ENCODE results near the gene BSDC1.

The BSDC1 gene

DNA sequence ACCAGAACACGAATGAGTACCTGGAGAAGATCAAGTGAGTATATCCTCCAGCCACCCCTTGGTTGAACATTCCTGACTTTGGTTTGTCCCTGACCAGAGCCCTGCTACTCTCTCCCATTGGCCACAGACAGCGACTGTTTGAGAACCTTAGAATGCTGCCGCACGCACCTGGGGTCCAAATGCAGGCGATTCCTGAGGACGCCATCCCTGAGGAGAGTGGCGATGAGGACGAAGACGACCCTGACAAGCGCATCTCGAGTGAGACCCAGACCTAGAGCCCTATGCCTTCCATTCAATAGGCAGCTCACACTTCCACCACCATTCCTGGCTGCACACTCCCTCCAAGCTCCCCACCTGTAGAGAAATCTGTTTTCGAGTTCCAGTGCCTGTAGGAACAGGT lies 62.7 kb downstream of the BSDC1 start:
- Histone ChIP-seq H2BK5ac (ENCODE audit: low read depth, low read length, poor library complexity) (no peak overlapping the region), H2BK120ac (ENCODE audit: insufficient read depth, low read length, poor library complexity) (no peak overlapping the region), H2BK12ac (ENCODE audit: low read length) (peak overlapping the region; percentile 29), H3K36me3 (ENCODE audit: control insufficient read depth in 1 of 2, insufficient read depth in 2 of 2, low read length in 2 of 2) (peaks cover 47 to 68% of the 10 kb centered on the region in 2 experiments), H3K27me3 (ENCODE audit: insufficient read depth, low read length) (no peaks in the 10 kb centered on the region), H3K23ac (ENCODE audit: low read length) (no peak overlapping the region), H3K4me1 (ENCODE audit: control insufficient read depth in 1 of 2, insufficient read depth in 2 of 2, low read length in 2 of 2) (peaks cover 25 to 28% of the 10 kb centered on the region in 2 experiments), H3K27ac (ENCODE audit: low read depth, low read length) (peak overlapping the region; percentile 82), H2AFZ (ENCODE audit: insufficient read depth, low read length, poor library complexity) (no peak overlapping the region), H3K4me2 (ENCODE audit: low read length) (no peak overlapping the region), H4K12ac (ENCODE audit: low read depth, low read length) (no peak overlapping the region), H3K14ac (ENCODE audit: low read length) (no peak overlapping the region), H3K79me2 (ENCODE audit: control insufficient read depth, insufficient read depth, low read length, poor library complexity) (peaks cover 16% of the 10 kb centered on the region), H4K8ac (ENCODE audit: low read depth, low read length) (no peak overlapping the region), H3K9me3 (ENCODE audit: insufficient read depth, low read depth, low read length) (no peaks in the 10 kb centered on the region), H3K9ac (ENCODE audit: low read length) (no peak overlapping the region), H3K79me1 (ENCODE audit: low read length) (peaks cover 19% of the 10 kb centered on the region), H3K4me3 (ENCODE audit: low read depth, low read length) (no peak overlapping the region), H3K4ac (ENCODE audit: low read depth, low read length) (no peak overlapping the region), H3K18ac (ENCODE audit: low read length) (peak overlapping the region; percentile 39), H2AK5ac (ENCODE audit: low read length) (no peak overlapping the region), H4K91ac (ENCODE audit: low read depth, low read length) (peak overlapping the region; percentile 14)
- no CpG with 5 or more reads among the region's 12 CpGs for WGBS (ENCODE audit: extremely low coverage, insufficient coverage, insufficient read length)
- DNase-seq = no peak

DNA sequence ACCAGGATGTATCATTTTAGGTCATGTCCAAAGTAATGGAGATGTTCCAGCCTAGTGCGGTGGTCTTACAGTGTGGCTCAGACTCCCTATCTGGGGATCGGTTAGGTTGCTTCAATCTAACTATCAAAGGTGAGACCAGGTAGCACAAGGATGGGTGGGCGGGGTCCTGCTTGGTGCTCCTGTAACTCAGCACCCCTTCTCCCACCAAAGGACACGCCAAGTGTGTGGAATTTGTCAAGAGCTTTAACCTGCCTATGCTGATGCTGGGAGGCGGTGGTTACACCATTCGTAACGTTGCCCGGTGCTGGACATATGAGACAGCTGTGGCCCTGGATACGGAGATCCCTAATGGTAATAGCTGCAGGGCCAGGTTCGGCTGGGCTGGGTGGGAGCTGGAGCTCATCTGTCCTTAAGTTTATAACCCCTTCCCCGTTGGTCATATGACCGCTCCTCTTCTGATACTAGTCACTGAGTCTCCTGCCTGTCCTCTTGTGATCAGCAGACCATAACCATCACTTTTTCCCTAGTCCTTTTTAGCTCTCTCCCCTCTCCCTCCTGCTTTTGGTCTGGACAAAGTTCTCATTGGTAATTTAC lies 63.6 kb downstream of the BSDC1 start:
- Histone ChIP-seq H2BK120ac (ENCODE audit: insufficient read depth, low read length, poor library complexity) (no peak overlapping the region), H3K4ac (ENCODE audit: low read depth, low read length) (no peak overlapping the region), H3K36me3 (ENCODE audit: control insufficient read depth in 1 of 2, insufficient read depth in 2 of 2, low read length in 2 of 2) (peaks cover 49 to 68% of the 10 kb centered on the region in 2 experiments), H3K9ac (ENCODE audit: low read length) (no peak overlapping the region), H3K27ac (ENCODE audit: low read depth, low read length) (no peak overlapping the region), H2BK5ac (ENCODE audit: low read depth, low read length, poor library complexity) (no peak overlapping the region), H2BK12ac (ENCODE audit: low read length) (no peak overlapping the region), H4K91ac (ENCODE audit: low read depth, low read length) (no peak overlapping the region), H3K9me3 (ENCODE audit: insufficient read depth, low read depth, low read length) (no peaks in the 10 kb centered on the region), H2AK5ac (ENCODE audit: low read length) (no peak overlapping the region), H3K18ac (ENCODE audit: low read length) (no peak overlapping the region), H3K79me2 (ENCODE audit: control insufficient read depth, insufficient read depth, low read length, poor library complexity) (peaks cover 14% of the 10 kb centered on the region), H4K8ac (ENCODE audit: low read depth, low read length) (no peak overlapping the region), H3K14ac (ENCODE audit: low read length) (no peak overlapping the region), H3K4me1 (ENCODE audit: control insufficient read depth in 1 of 2, insufficient read depth in 2 of 2, low read length in 2 of 2) (peaks cover 23 to 26% of the 10 kb centered on the region in 2 experiments), H3K4me2 (ENCODE audit: low read length) (no peak overlapping the region), H2AFZ (ENCODE audit: insufficient read depth, low read length, poor library complexity) (no peak overlapping the region), H3K79me1 (ENCODE audit: low read length) (peaks cover 14% of the 10 kb centered on the region), H3K4me3 (ENCODE audit: low read depth, low read length) (no peak overlapping the region), H3K27me3 (ENCODE audit: insufficient read depth, low read length) (no peaks in the 10 kb centered on the region), H3K23ac (ENCODE audit: low read length) (no peak overlapping the region), H4K12ac (ENCODE audit: low read depth, low read length) (no peak overlapping the region)
- no CpG with 5 or more reads among the region's 12 CpGs for WGBS (ENCODE audit: extremely low coverage, insufficient coverage, insufficient read length)
- no peak for DNase-seq

DNA sequence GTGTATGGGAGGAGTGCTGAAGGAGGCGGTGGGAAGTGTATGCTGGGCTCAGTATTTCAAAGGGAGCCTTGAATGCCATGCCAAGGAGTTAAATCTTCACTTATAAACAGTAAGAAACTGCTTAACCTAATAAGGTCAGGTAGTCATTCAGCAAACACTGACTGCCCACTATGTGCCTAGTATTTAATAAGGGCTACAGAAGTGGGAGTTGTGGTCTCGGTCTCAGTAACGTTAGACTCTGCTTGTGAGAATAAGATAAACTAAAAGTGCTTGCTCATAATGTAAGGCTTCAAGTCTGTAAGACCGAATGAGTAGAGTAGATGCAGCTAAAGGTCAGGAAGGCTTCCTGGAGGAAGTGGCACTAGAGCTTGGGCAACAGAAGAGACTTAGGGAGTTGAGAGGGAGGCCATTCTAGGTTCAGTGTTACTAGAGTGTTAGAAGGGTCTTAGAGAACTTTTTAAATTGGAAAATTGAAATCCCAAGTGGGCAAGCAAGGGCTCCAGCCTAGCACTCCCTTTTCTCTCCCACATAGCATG lies 64.2 kb downstream of the BSDC1 start:
- H3K4me3 ChIP-seq (ENCODE audit: low read depth, low read length) = no peak overlapping the region
- peaks cover 7% of the 10 kb centered on the region for H3K79me2 ChIP-seq (ENCODE audit: control insufficient read depth, insufficient read depth, low read length, poor library complexity)
- no peaks in the 10 kb centered on the region for H3K27me3 ChIP-seq (ENCODE audit: insufficient read depth, low read length)
- H3K9ac ChIP-seq (ENCODE audit: low read length) = no peak overlapping the region
- no peak overlapping the region for H4K12ac ChIP-seq (ENCODE audit: low read depth, low read length)
- no peak overlapping the region for H3K14ac ChIP-seq (ENCODE audit: low read length)
- no peak overlapping the region for H4K8ac ChIP-seq (ENCODE audit: low read depth, low read length)
- H2BK5ac ChIP-seq (ENCODE audit: low read depth, low read length, poor library complexity) = no peak overlapping the region
- no peak overlapping the region for H3K23ac ChIP-seq (ENCODE audit: low read length)
- H2AFZ ChIP-seq (ENCODE audit: insufficient read depth, low read length, poor library complexity) = no peak overlapping the region
- no peaks in the 10 kb centered on the region for H3K9me3 ChIP-seq (ENCODE audit: insufficient read depth, low read depth, low read length)
- H3K36me3 ChIP-seq (ENCODE audit: control insufficient read depth in 1 of 2, insufficient read depth in 2 of 2, low read length in 2 of 2) = peaks cover 49 to 68% of the 10 kb centered on the region in 2 experiments
- no peak overlapping the region for H3K18ac ChIP-seq (ENCODE audit: low read length)
- no peak overlapping the region for H2AK5ac ChIP-seq (ENCODE audit: low read length)
- WGBS (ENCODE audit: extremely low coverage, insufficient coverage, insufficient read length) = no CpG with 5 or more reads among the region's 4 CpGs
- no peak overlapping the region for H2BK120ac ChIP-seq (ENCODE audit: insufficient read depth, low read length, poor library complexity)
- H3K4ac ChIP-seq (ENCODE audit: low read depth, low read length) = no peak overlapping the region
- no peak overlapping the region for H4K91ac ChIP-seq (ENCODE audit: low read depth, low read length)
- DNase-seq = no peak
- peaks cover 23 to 26% of the 10 kb centered on the region in 2 experiments for H3K4me1 ChIP-seq (ENCODE audit: control insufficient read depth in 1 of 2, insufficient read depth in 2 of 2, low read length in 2 of 2)
- H3K79me1 ChIP-seq (ENCODE audit: low read length) = peaks cover 11% of the 10 kb centered on the region
- H3K27ac ChIP-seq (ENCODE audit: low read depth, low read length) = no peak overlapping the region
- H2BK12ac ChIP-seq (ENCODE audit: low read length) = no peak overlapping the region
- no peak overlapping the region for H3K4me2 ChIP-seq (ENCODE audit: low read length)

DNA sequence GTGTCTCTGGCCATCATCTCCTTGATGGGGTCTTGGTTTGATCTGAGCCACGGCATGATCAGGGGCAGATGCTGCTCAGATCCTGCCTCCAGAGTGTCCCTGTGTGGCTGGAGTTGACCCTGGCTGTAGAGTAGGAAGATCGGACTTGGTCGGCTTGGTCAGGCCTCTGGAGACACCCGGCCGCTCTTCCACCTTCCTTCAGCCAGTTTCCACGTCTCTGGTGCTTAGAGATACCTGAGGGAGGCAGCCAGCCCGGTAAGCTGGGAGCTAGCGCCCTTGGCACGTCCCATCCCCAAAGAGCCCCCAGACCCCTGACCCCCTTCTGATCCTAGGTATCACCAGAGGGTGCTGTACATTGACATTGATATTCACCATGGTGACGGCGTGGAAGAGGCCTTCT lies 67.0 kb downstream of the BSDC1 start:
- no peak overlapping the region for H2AFZ ChIP-seq (ENCODE audit: insufficient read depth, low read length, poor library complexity)
- no peak overlapping the region for H4K91ac ChIP-seq (ENCODE audit: low read depth, low read length)
- no peak overlapping the region for H2AK5ac ChIP-seq (ENCODE audit: low read length)
- H3K27ac ChIP-seq (ENCODE audit: low read depth, low read length) = no peak overlapping the region
- no peak overlapping the region for H2BK5ac ChIP-seq (ENCODE audit: low read depth, low read length, poor library complexity)
- peaks cover 35 to 54% of the 10 kb centered on the region in 2 experiments for H3K36me3 ChIP-seq (ENCODE audit: control insufficient read depth in 1 of 2, insufficient read depth in 2 of 2, low read length in 2 of 2)
- H3K9me3 ChIP-seq (ENCODE audit: insufficient read depth, low read depth, low read length) = no peaks in the 10 kb centered on the region
- no peaks in the 10 kb centered on the region for H3K27me3 ChIP-seq (ENCODE audit: insufficient read depth, low read length)
- peaks cover 3% of the 10 kb centered on the region for H3K79me1 ChIP-seq (ENCODE audit: low read length)
- H3K18ac ChIP-seq (ENCODE audit: low read length) = no peak overlapping the region
- H3K4ac ChIP-seq (ENCODE audit: low read depth, low read length) = no peak overlapping the region
- no peaks in the 10 kb centered on the region for H3K79me2 ChIP-seq (ENCODE audit: control insufficient read depth, insufficient read depth, low read length, poor library complexity)
- no peak overlapping the region for H3K9ac ChIP-seq (ENCODE audit: low read length)
- H3K4me3 ChIP-seq (ENCODE audit: low read depth, low read length) = no peak overlapping the region
- no peak for DNase-seq
- WGBS (ENCODE audit: extremely low coverage, insufficient coverage, insufficient read length) = no CpG with 5 or more reads among the region's 11 CpGs
- no peak overlapping the region for H3K14ac ChIP-seq (ENCODE audit: low read length)
- H2BK120ac ChIP-seq (ENCODE audit: insufficient read depth, low read length, poor library complexity) = no peak overlapping the region
- H3K23ac ChIP-seq (ENCODE audit: low read length) = no peak overlapping the region
- no peak overlapping the region for H4K12ac ChIP-seq (ENCODE audit: low read depth, low read length)
- H4K8ac ChIP-seq (ENCODE audit: low read depth, low read length) = no peak overlapping the region
- H3K4me1 ChIP-seq (ENCODE audit: control insufficient read depth in 1 of 2, insufficient read depth in 2 of 2, low read length in 2 of 2) = peaks cover 5% of the 10 kb centered on the region in 2 experiments
- no peak overlapping the region for H3K4me2 ChIP-seq (ENCODE audit: low read length)
- H2BK12ac ChIP-seq (ENCODE audit: low read length) = no peak overlapping the region

Data from trophoblast cell (in vitro differentiated cells and primary cell).